Panc1 (cell line): ENCODE measurements around the gene GLIS1.

Experiments used
- POLR2AphosphoS5 ChIP-seq: IDR thresholded peaks from 2 replicates; pipeline ENCODE4 v1.6.1; 2012; ENCODE audit warnings: mild to moderate bottlenecking, low read depth, low read length, moderate library complexity
- SIN3A ChIP-seq: IDR thresholded peaks from 2 replicates; pipeline ENCODE4 v1.6.1; 2012; ENCODE audit warnings: low read depth, mild to moderate bottlenecking, low read length, moderate library complexity, borderline replicate concordance; ENCODE audit not compliant: insufficient read depth
- TCF7L2 ChIP-seq: IDR thresholded peaks from 2 replicates; pipeline ENCODE4 v1.6.1; 2011; ENCODE audit warnings: mild to moderate bottlenecking, low read depth, low read length, inconsistent platforms
- TF ChIP-seq, protein P1 (sequence below): fragments of 450-650 bp; IDR thresholded peaks from 2 replicates; pipeline ENCODE4 v1.5.1; 2017; ENCODE audit warnings: mild to moderate bottlenecking
- TF ChIP-seq, protein P2 (sequence below), 2 experiments: IDR thresholded peaks; 2 replicates each; pipeline ENCODE4 v1.6.1; 2011 to 2012; ENCODE audit warnings: low read depth in 2 of 2, control low read depth in 1 of 2, low read length in 1 of 2, mild to moderate bottlenecking in 1 of 2, moderate library complexity in 1 of 2; ENCODE audit not compliant: insufficient read depth in 1 of 2

DNA sequence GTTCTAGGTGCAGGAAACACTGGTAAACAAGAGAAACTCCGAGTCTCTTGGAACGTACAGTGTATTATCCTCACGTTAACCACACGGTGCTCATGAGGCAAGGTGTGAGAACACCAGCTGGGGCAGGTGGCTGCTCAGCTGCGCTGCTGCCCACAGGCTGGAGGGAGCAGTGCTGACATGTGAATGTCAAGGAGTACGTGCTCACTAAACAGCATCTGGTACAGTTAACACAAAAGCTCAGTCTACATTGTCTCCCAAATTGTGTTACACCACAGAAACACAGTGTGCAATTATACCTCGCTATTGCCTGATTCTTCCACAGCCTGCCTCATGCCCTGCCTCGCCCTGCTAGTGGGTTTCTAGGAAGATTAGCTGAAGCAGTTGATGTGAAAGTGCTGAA is 138.4 kb downstream of the GLIS1 start:
- TF ChIP-seq, protein P1, sequence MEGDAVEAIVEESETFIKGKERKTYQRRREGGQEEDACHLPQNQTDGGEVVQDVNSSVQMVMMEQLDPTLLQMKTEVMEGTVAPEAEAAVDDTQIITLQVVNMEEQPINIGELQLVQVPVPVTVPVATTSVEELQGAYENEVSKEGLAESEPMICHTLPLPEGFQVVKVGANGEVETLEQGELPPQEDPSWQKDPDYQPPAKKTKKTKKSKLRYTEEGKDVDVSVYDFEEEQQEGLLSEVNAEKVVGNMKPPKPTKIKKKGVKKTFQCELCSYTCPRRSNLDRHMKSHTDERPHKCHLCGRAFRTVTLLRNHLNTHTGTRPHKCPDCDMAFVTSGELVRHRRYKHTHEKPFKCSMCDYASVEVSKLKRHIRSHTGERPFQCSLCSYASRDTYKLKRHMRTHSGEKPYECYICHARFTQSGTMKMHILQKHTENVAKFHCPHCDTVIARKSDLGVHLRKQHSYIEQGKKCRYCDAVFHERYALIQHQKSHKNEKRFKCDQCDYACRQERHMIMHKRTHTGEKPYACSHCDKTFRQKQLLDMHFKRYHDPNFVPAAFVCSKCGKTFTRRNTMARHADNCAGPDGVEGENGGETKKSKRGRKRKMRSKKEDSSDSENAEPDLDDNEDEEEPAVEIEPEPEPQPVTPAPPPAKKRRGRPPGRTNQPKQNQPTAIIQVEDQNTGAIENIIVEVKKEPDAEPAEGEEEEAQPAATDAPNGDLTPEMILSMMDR, result no peak
- TF ChIP-seq POLR2AphosphoS5 (no peak), TCF7L2 (no peak), SIN3A (no peak)
- TF ChIP-seq, protein P2, sequence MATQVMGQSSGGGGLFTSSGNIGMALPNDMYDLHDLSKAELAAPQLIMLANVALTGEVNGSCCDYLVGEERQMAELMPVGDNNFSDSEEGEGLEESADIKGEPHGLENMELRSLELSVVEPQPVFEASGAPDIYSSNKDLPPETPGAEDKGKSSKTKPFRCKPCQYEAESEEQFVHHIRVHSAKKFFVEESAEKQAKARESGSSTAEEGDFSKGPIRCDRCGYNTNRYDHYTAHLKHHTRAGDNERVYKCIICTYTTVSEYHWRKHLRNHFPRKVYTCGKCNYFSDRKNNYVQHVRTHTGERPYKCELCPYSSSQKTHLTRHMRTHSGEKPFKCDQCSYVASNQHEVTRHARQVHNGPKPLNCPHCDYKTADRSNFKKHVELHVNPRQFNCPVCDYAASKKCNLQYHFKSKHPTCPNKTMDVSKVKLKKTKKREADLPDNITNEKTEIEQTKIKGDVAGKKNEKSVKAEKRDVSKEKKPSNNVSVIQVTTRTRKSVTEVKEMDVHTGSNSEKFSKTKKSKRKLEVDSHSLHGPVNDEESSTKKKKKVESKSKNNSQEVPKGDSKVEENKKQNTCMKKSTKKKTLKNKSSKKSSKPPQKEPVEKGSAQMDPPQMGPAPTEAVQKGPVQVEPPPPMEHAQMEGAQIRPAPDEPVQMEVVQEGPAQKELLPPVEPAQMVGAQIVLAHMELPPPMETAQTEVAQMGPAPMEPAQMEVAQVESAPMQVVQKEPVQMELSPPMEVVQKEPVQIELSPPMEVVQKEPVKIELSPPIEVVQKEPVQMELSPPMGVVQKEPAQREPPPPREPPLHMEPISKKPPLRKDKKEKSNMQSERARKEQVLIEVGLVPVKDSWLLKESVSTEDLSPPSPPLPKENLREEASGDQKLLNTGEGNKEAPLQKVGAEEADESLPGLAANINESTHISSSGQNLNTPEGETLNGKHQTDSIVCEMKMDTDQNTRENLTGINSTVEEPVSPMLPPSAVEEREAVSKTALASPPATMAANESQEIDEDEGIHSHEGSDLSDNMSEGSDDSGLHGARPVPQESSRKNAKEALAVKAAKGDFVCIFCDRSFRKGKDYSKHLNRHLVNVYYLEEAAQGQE (IDR thresholded peaks at IDR 0.05; ENCODE audit: insufficient read depth in 1 of 2, low read depth in 2 of 2, low read length in 1 of 2), result no peak
